HFFc6 (cell line): ENCODE measurements around the gene COL4A1. TPM values are rescaled to one million over a fixed set of nuclear protein-coding genes. Genes with fewer than 3 reads are reported as not detected.
A peak's percentile ranks its signal among the peaks of the same experiment; 100 is the strongest.

Experiments
- DNase-seq: peaks from one replicate; pipeline ENCODE4 v3.0.0-alpha.2; 2018
- H3K27ac Mint-ChIP-seq: 2 replicates; pipeline ENCODE4 v1.8.0; 2020; ENCODE audit warnings: mild to moderate bottlenecking, mixed read lengths
- H3K27me3 Mint-ChIP-seq: 2 replicates; pipeline ENCODE4 v1.8.0; 2021; ENCODE audit warnings: mild to moderate bottlenecking, moderate library complexity, mixed read lengths; ENCODE audit not compliant: insufficient read depth
- H3K36me3 Mint-ChIP-seq: 2 replicates; pipeline ENCODE4 v1.8.0; 2021; ENCODE audit warnings: low read depth, mixed read lengths
- H3K4me1 Mint-ChIP-seq: 2 replicates; pipeline ENCODE4 v1.8.0; 2020; ENCODE audit warnings: low read depth, mixed read lengths
- H3K4me3 Mint-ChIP-seq: 2 replicates; pipeline ENCODE4 v1.8.0; 2020; ENCODE audit warnings: mild to moderate bottlenecking, moderate library complexity, mixed read lengths
- H3K9me3 Mint-ChIP-seq: 2 replicates; pipeline ENCODE4 v1.8.0; 2020; ENCODE audit warnings: mild to moderate bottlenecking, mixed read lengths
- CTCF ChIP-seq: fragments of 200-600 bp; sonication (generic); IDR thresholded peaks from 2 replicates; pipeline ENCODE4 v1.5.0; 2021; ENCODE audit warnings: antibody characterized with exemption, mild to moderate bottlenecking
- total RNA-seq, 6 experiments: library from RNA; stranded (reverse); fragmentation: NEBNext Ultra II Directional; extraction: Animal tissue kit (Norgen Biotek cat#: 25700); gene quantifications; 2 replicates in 1 of 6; 3 replicates in 5 of 6; pipeline ENCODE4 v1.2.3, GENCODE V29; 2021

Gene COL4A1
- total RNA-seq, 6 experiments from 2014 or later = 137 to 328 (median 148) TPM

DNA sequence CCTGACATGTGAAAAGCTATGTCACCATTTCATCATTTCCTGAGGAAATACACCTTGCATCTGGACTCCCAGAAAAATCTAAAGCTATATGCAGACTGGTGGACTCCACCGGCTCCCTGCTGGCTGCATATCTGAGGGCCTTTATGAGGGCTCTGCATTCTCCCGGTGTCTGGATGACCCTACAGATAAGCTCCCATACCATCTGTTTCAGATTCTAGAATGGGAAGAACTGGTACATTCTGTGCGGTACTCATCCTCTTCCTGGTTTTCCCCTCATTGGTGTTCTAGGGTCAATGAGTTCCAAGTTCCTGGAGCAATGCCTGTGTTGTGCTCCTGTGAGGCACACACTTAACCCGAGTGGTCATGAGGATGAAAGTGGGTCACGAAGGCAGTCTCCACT, 60.4 kb downstream of the COL4A1 start:
- no peaks in the 10 kb centered on the region for H3K9me3 Mint-ChIP-seq
- peaks cover 2% of the 10 kb centered on the region; the same call in 1 of the 2 replicates for H3K27me3 Mint-ChIP-seq
- H3K4me1 Mint-ChIP-seq = peaks cover 76% of the 10 kb centered on the region
- 0 out of 2 replicates have a peak, but pooled peaks cover 6% of the 10 kb centered on the region for H3K36me3 Mint-ChIP-seq
- peak overlapping the region; percentile 93 for H3K27ac Mint-ChIP-seq
- no peak for TF ChIP-seq CTCF
- DNase-seq = no peak
- peak overlapping the region; percentile 78 for H3K4me3 Mint-ChIP-seq

DNA sequence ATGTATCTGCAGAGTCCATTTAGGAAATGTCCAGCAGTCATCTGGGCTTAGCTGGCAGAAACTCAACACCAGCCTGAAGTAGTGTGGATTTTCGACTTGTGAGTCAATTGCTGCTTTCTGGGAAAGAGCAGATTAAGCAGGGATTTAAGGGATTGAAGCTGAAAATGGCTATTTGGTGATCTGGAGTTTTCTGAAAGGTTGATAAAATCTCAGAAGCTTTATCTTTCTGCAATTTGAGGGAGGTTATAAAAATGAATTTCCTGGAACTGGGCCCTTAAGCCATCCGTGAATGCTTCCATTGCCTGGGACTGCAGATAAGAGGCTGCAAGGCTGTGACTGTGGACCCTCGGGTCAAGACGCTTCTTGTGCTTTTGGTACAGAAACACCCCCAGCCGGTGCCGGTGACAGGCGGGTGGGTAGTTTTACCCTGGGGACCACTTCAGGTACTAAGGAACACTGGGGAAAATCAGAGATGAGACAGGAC, 61.5 kb downstream of the COL4A1 start:
- peak; percentile 38 for DNase-seq
- no peak for TF ChIP-seq CTCF
- H3K4me3 Mint-ChIP-seq = no peak overlapping the region
- peak overlapping the region; percentile 64 for H3K27ac Mint-ChIP-seq
- H3K36me3 Mint-ChIP-seq = 0 out of 2 replicates have a peak, but pooled peaks cover 6% of the 10 kb centered on the region
- H3K27me3 Mint-ChIP-seq = peaks cover 2% of the 10 kb centered on the region; the same call in 1 of the 2 replicates
- peaks cover 65% of the 10 kb centered on the region for H3K4me1 Mint-ChIP-seq
- H3K9me3 Mint-ChIP-seq = no peaks in the 10 kb centered on the region

GRCh38 chr13:110244976-110245375, 62.0 kb downstream of the COL4A1 start:
- Mint-ChIP-seq H3K4me3 (no peak overlapping the region), H3K27ac (peak overlapping the region; percentile 64), H3K9me3 (no peaks in the 10 kb centered on the region), H3K36me3 (0 out of 2 replicates have a peak, but pooled peaks cover 6% of the 10 kb centered on the region), H3K4me1 (peaks cover 60% of the 10 kb centered on the region), H3K27me3 (peaks cover 2% of the 10 kb centered on the region; the same call in 1 of the 2 replicates)
- DNase-seq = no peak
- TF ChIP-seq CTCF = no peak

DNA sequence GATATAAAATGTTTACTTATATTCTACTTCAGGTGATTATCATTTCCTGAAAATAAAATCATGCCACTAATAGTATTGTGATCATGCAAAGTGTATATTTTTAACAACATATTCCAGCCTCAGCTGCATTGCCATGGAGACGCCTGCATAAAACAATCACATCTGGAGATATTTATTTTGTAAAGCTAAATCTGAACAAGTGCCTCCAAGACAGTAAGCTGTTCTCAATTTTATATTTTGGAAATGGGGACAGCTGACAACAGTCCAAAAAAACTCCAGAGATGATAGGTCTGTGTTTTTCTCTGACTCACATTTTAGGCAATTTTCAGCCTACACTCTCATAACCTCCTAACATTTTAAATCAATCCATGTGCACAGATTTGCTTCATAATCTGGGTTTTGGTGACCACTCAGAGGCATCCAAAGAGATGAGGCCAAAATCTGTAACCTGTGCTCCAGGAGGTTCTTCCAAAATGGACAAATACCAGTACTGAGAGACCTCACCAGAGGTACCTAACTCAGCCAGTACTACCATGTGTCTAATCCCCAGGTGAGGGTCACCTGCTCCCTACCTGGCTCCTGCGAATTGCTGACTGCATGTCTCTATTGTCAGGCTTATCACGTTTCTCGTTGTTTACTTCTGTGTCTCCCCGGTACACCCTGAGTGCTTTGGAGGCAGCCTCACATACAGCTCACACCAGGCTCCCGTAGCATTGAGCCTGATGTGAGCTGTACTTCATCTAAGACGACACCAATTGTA, 62.7 kb downstream of the COL4A1 start:
- TF ChIP-seq CTCF = no peak
- H3K36me3 Mint-ChIP-seq = 0 out of 2 replicates have a peak, but pooled peaks cover 6% of the 10 kb centered on the region
- peak; percentile 22 for DNase-seq
- H3K9me3 Mint-ChIP-seq = no peaks in the 10 kb centered on the region
- peaks cover 57% of the 10 kb centered on the region for H3K4me1 Mint-ChIP-seq
- H3K27ac Mint-ChIP-seq = peak overlapping the region; percentile 75
- H3K4me3 Mint-ChIP-seq = no peak overlapping the region
- H3K27me3 Mint-ChIP-seq = peaks cover 2% of the 10 kb centered on the region; the same call in 1 of the 2 replicates

- Mint-ChIP-seq H3K27me3 (peaks cover 1% of the 10 kb centered on the region; the same call in 1 of the 2 replicates), H3K36me3 (0 out of 2 replicates have a peak, but pooled peaks cover 6% of the 10 kb centered on the region), H3K4me3 (no peak overlapping the region), H3K9me3 (no peaks in the 10 kb centered on the region), H3K27ac (no peak overlapping the region; the same call in 1 of the 2 replicates), H3K4me1 (peaks cover 55% of the 10 kb centered on the region)
- no peak for TF ChIP-seq CTCF
- DNase-seq = no peak
Observed at GRCh38 chr13:110242615-110243014, 64.3 kb downstream of the COL4A1 start.
